NCI-H2196 (cell line): ENCODE measurements around the gene ETV7.
A peak's percentile ranks its signal among the peaks of the same experiment; 100 is the strongest.
"Not testable (repeated sequence)": the region's sequence is repeated elsewhere in the genome, so short reads cannot be mapped to it uniquely, and the experiment has no call there.

Experiments used
- DNase-seq: peaks from one replicate; lab custom pipeline; 2025; ENCODE audit not compliant: unreplicated experiment; lab: John Stamatoyannopoulos, UW

The ETV7 gene

GRCh38 chr6:36364669-36365479 lies 22.6 kb downstream of the ETV7 start:
- DNase-seq: no peak

GRCh38 chr6:36364061-36364635 lies 23.3 kb downstream of the ETV7 start:
- DNase-seq: not testable (repeated sequence)

- DNase-seq: not testable (repeated sequence)
Observed at GRCh38 chr6:36363371-36363752, 24.1 kb downstream of the ETV7 start.

GRCh38 chr6:36362551-36363370 lies 24.7 kb downstream of the ETV7 start:
- DNase-seq: no peak

GRCh38 chr6:36361071-36361470 lies 26.4 kb downstream of the ETV7 start:
- no peak for DNase-seq

- DNase-seq: peak; percentile 88
Observed at GRCh38 chr6:36360241-36361054, 27.0 kb downstream of the ETV7 start.

- DNase-seq: peak; percentile 48
Observed at GRCh38 chr6:36358226-36358915, 29.1 kb downstream of the ETV7 start.

GRCh38 chr6:36357872-36358225 lies 29.6 kb downstream of the ETV7 start:
- no peak for DNase-seq

- no peak for DNase-seq
Observed at GRCh38 chr6:36355819-36356218, 31.6 kb downstream of the ETV7 start.

GRCh38 chr6:36353411-36353915 lies 34.0 kb downstream of the ETV7 start:
- no peak for DNase-seq

GRCh38 chr6:36352477-36353157 lies 34.9 kb downstream of the ETV7 start:
- DNase-seq: no peak

- no peak for DNase-seq
Observed at GRCh38 chr6:36350681-36351571, 36.5 kb downstream of the ETV7 start.

GRCh38 chr6:36350082-36350481 lies 37.4 kb downstream of the ETV7 start:
- DNase-seq: no peak

- peak; percentile 92 for DNase-seq
Observed at GRCh38 chr6:36349240-36349639, 38.2 kb downstream of the ETV7 start.

- no peak for DNase-seq
Observed at GRCh38 chr6:36347621-36348020, 39.8 kb downstream of the ETV7 start.

- DNase-seq: no peak
Observed at GRCh38 chr6:36346486-36347273, 40.8 kb downstream of the ETV7 start.

GRCh38 chr6:36345681-36346466 lies 41.6 kb downstream of the ETV7 start:
- peak; percentile 15 for DNase-seq
